H9 (cell line): ENCODE results near the gene BBOF1. TPM values are rescaled to one million over a fixed set of nuclear protein-coding genes. Genes with fewer than 3 reads are reported as not detected.
A peak's percentile ranks its signal among the peaks of the same experiment; 100 is the strongest.

Experiments
- DNase-seq: peaks from one replicate; pipeline ENCODE4 v3.0.0-alpha.2; 2017
- H2AFZ ChIP-seq: one replicate; pipeline ENCODE4 v1.6.1; 2013; ENCODE audit warnings: mild to moderate bottlenecking, low read length, control low read depth, moderate library complexity
- H2AK5ac ChIP-seq: 2 replicates; pipeline ENCODE4 v1.6.1; 2013; ENCODE audit warnings: low read length, control low read depth, mixed read lengths; ENCODE audit not compliant: insufficient read length
- H2BK120ac ChIP-seq: one replicate; pipeline ENCODE4 v1.6.1; 2013; ENCODE audit warnings: low read depth, mild to moderate bottlenecking, low read length, control low read depth, inconsistent platforms; ENCODE audit not compliant: poor library complexity, severe bottlenecking
- H2BK12ac ChIP-seq: 2 replicates; pipeline ENCODE4 v1.6.1; 2013; ENCODE audit warnings: low read length, control low read depth, mixed read lengths, low read depth; ENCODE audit not compliant: insufficient read length
- H2BK15ac ChIP-seq: 2 replicates; pipeline ENCODE4 v1.6.1; 2013; ENCODE audit warnings: low read depth, low read length, control low read depth
- H2BK20ac ChIP-seq: one replicate; pipeline ENCODE4 v1.6.1; 2013; ENCODE audit warnings: low read depth, mild to moderate bottlenecking, low read length, control low read depth, inconsistent platforms; ENCODE audit not compliant: poor library complexity, severe bottlenecking
- H2BK5ac ChIP-seq: 2 replicates; pipeline ENCODE4 v1.6.1; 2013; ENCODE audit warnings: low read length, control low read depth, mixed read lengths; ENCODE audit not compliant: insufficient read length
- H3K14ac ChIP-seq: 2 replicates; pipeline ENCODE4 v1.6.1; 2013; ENCODE audit warnings: low read length, control low read depth; ENCODE audit not compliant: insufficient read depth
- H3K18ac ChIP-seq: 2 replicates; pipeline ENCODE4 v1.6.1; 2013; ENCODE audit warnings: low read depth, mild to moderate bottlenecking, mixed read lengths, low read length, control low read depth; ENCODE audit not compliant: insufficient read length
- H3K23ac ChIP-seq: 2 replicates; pipeline ENCODE4 v1.6.1; 2013; ENCODE audit warnings: low read length, control low read depth, mixed read lengths, low read depth; ENCODE audit not compliant: insufficient read length
- H3K23me2 ChIP-seq: 2 replicates; pipeline ENCODE4 v1.6.1; 2013; ENCODE audit warnings: low read depth, mild to moderate bottlenecking, mixed read lengths, low read length, control low read depth; ENCODE audit not compliant: insufficient read length, poor library complexity, severe bottlenecking
- H3K27ac ChIP-seq: 2 replicates; pipeline ENCODE4 v1.5.1; 2013; ENCODE audit warnings: low read length, control low read depth, mixed read lengths, low read depth; ENCODE audit not compliant: insufficient read length
- H3K27me3 ChIP-seq: 2 replicates; pipeline ENCODE4 v1.6.1; 2013; ENCODE audit warnings: low read length, control low read depth, inconsistent platforms; ENCODE audit not compliant: insufficient read depth
- H3K4ac ChIP-seq: 2 replicates; pipeline ENCODE4 v1.6.1; 2013; ENCODE audit warnings: low read depth, mild to moderate bottlenecking, control low read depth, inconsistent platforms, low read length, moderate library complexity
- H3K4me1 ChIP-seq: 2 replicates; pipeline ENCODE4 v1.6.1; 2013; ENCODE audit warnings: low read length, control low read depth, inconsistent platforms; ENCODE audit not compliant: insufficient read depth
- H3K4me2 ChIP-seq: 2 replicates; pipeline ENCODE4 v1.6.1; 2013; ENCODE audit warnings: low read length, control low read depth, mixed read lengths; ENCODE audit not compliant: insufficient read length, insufficient read depth
- H3K56ac ChIP-seq: 2 replicates; pipeline ENCODE4 v1.6.1; 2013; ENCODE audit warnings: low read depth, mild to moderate bottlenecking, mixed read lengths, low read length, control low read depth; ENCODE audit not compliant: insufficient read length
- H3K79me1 ChIP-seq: 2 replicates; pipeline ENCODE4 v1.6.1; 2013; ENCODE audit warnings: low read depth, mild to moderate bottlenecking, moderate library complexity, low read length, control low read depth, inconsistent platforms; ENCODE audit not compliant: insufficient read depth, poor library complexity, severe bottlenecking
- H3K79me2 ChIP-seq: 2 replicates; pipeline ENCODE4 v1.6.1; 2013; ENCODE audit warnings: low read length, control low read depth, inconsistent platforms; ENCODE audit not compliant: insufficient read depth
- H3K9ac ChIP-seq: 2 replicates; pipeline ENCODE4 v1.6.1; 2013; ENCODE audit warnings: low read length, control low read depth, mixed read lengths; ENCODE audit not compliant: insufficient read length; ENCODE audit errors: extremely low read depth
- H3K9me3 ChIP-seq: one replicate; pipeline ENCODE4 v1.6.1; 2013; ENCODE audit warnings: low read depth, low read length, inconsistent platforms; ENCODE audit not compliant: control insufficient read depth
- H3T11ph ChIP-seq: one replicate; pipeline ENCODE4 v1.6.1; 2013; ENCODE audit warnings: mild to moderate bottlenecking, low read length, control low read depth, inconsistent platforms
- H4K20me1 ChIP-seq: one replicate; pipeline ENCODE4 v1.6.1; 2013; ENCODE audit not compliant: control insufficient read depth, insufficient read length, insufficient read depth
- H4K5ac ChIP-seq: 2 replicates; pipeline ENCODE4 v1.6.1; 2013; ENCODE audit warnings: low read depth, mild to moderate bottlenecking, mixed read lengths, low read length, control low read depth; ENCODE audit not compliant: insufficient read length
- H4K8ac ChIP-seq: replicated peaks from 2 replicates; pipeline ENCODE4 v1.6.1; 2013; ENCODE audit warnings: low read length, control low read depth, mixed read lengths, low read depth; ENCODE audit not compliant: insufficient read length
- H4K91ac ChIP-seq: 2 replicates; pipeline ENCODE4 v1.6.1; 2013; ENCODE audit warnings: low read depth, mild to moderate bottlenecking, moderate library complexity, mixed read lengths, low read length, control low read depth; ENCODE audit not compliant: insufficient read length
- H3K27ac Mint-ChIP-seq, 3 experiments: 2 replicates in 2 of 3; 3 replicates in 1 of 3; pipeline ENCODE4 v1.8.0; 2020 to 2021; ENCODE audit warnings: mixed read lengths in 3 of 3, mild to moderate bottlenecking in 1 of 3, moderate library complexity in 1 of 3
- H3K27me3 Mint-ChIP-seq: 2 replicates; pipeline ENCODE4 v1.8.0; 2021; ENCODE audit warnings: low read depth, mild to moderate bottlenecking, moderate library complexity, mixed read lengths
- H3K36me3 Mint-ChIP-seq, 3 experiments: 2 replicates in 2 of 3; 3 replicates in 1 of 3; pipeline ENCODE4 v1.8.0; 2020 to 2021; ENCODE audit warnings: low read depth in 3 of 3, mixed read lengths in 3 of 3; ENCODE audit not compliant: insufficient read depth in 1 of 3
- H3K4me1 Mint-ChIP-seq, 2 experiments: 2 replicates each; pipeline ENCODE4 v1.8.0; 2020; ENCODE audit warnings: mixed read lengths in 2 of 2
- H3K4me3 Mint-ChIP-seq, 2 experiments: 2 replicates in 1 of 2; 3 replicates in 1 of 2; pipeline ENCODE4 v1.8.0; 2020 to 2021; ENCODE audit warnings: mild to moderate bottlenecking in 2 of 2, mixed read lengths in 2 of 2, moderate library complexity in 1 of 2
- H3K9me3 Mint-ChIP-seq, 2 experiments: 2 replicates in 1 of 2; 3 replicates in 1 of 2; pipeline ENCODE4 v1.8.0; 2020; ENCODE audit warnings: mild to moderate bottlenecking in 2 of 2, mixed read lengths in 2 of 2, moderate library complexity in 1 of 2
- WGBS: extraction: QIAGEN DNeasy Blood & Tissue Kit; methylation state at CpG from one replicate; pipeline ENCODE4 v1.1.7; 2013; ENCODE audit warnings: missing lambda C conversion rate, low lambda C conversion rate, mixed read lengths; ENCODE audit not compliant: insufficient read length; ENCODE audit errors: extremely low coverage; 5-methylcytosine and 5-hydroxymethylcytosine counted together
- total RNA-seq: library from RNA; stranded (reverse); gene quantifications from 2 replicates; pipeline ENCODE4 v1.2.1, GENCODE V29; 2021
- TF ChIP-seq, protein P1 (sequence below): fragments of 200-600 bp; sonication (generic); conservative IDR thresholded peaks from 3 replicates; pipeline ENCODE4 v1.8.0; 2021; ENCODE audit warnings: antibody characterized with exemption, mild to moderate bottlenecking

BBOF1 gene
- total RNA-seq, 1 experiment from 2014 or later: 0.61 TPM

- no peak overlapping the region for H3K4me3 Mint-ChIP-seq
These were observed 19.1 kb downstream of the BBOF1 start for GRCh38 chr14:74038020-74038859.

More at GRCh38 chr14:74038020-74038859, 19.1 kb downstream of the BBOF1 start:
- Histone ChIP-seq H3K79me1 (no peaks in the 10 kb centered on the region), H3K9ac (no peak overlapping the region), H3K4ac (no peak overlapping the region), H3K14ac (no peak overlapping the region), H3K9me3 (no peaks in the 10 kb centered on the region), H3K23me2 (no peaks in the 10 kb centered on the region), H3K23ac (no peak overlapping the region), H2BK5ac (no peak overlapping the region), H3K27me3 (no peaks in the 10 kb centered on the region), H4K5ac (no peak overlapping the region), H3K79me2 (no peaks in the 10 kb centered on the region), H2BK120ac (no peak overlapping the region), H2AK5ac (no peak overlapping the region), H3K27ac (no peak overlapping the region), H2BK20ac (no peak overlapping the region), H3T11ph (no peak overlapping the region), H4K8ac (no peak overlapping the region), H2BK15ac (no peak overlapping the region), H3K4me2 (no peak overlapping the region), H4K91ac (no peak overlapping the region), H3K18ac (no peak overlapping the region), H3K56ac (no peak overlapping the region), H2AFZ (no peak overlapping the region), H3K4me1 (no peaks in the 10 kb centered on the region), H4K20me1 (no peaks in the 10 kb centered on the region), H2BK12ac (no peak overlapping the region)
- H3K4me1 Mint-ChIP-seq: no peaks in the 10 kb centered on the region
- H3K9me3 Mint-ChIP-seq: no peaks in the 10 kb centered on the region
- no peaks in the 10 kb centered on the region for H3K27me3 Mint-ChIP-seq
- TF ChIP-seq, protein P1, sequence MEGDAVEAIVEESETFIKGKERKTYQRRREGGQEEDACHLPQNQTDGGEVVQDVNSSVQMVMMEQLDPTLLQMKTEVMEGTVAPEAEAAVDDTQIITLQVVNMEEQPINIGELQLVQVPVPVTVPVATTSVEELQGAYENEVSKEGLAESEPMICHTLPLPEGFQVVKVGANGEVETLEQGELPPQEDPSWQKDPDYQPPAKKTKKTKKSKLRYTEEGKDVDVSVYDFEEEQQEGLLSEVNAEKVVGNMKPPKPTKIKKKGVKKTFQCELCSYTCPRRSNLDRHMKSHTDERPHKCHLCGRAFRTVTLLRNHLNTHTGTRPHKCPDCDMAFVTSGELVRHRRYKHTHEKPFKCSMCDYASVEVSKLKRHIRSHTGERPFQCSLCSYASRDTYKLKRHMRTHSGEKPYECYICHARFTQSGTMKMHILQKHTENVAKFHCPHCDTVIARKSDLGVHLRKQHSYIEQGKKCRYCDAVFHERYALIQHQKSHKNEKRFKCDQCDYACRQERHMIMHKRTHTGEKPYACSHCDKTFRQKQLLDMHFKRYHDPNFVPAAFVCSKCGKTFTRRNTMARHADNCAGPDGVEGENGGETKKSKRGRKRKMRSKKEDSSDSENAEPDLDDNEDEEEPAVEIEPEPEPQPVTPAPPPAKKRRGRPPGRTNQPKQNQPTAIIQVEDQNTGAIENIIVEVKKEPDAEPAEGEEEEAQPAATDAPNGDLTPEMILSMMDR: peak; percentile 81
- no peaks in the 10 kb centered on the region for H3K36me3 Mint-ChIP-seq
- no peak overlapping the region for H3K27ac Mint-ChIP-seq
- no CpG with 5 or more reads among the region's 3 CpGs for WGBS
- DNase-seq: no peak
